Activated CD8-positive, alpha-beta T cell treated with anti-CD3 and anti-CD28 coated beads for 36 hours (primary cell): Measurements from ENCODE around the gene TCF19. TPM values are rescaled to one million over a fixed set of nuclear protein-coding genes. Genes with fewer than 3 reads are reported as not detected.
A peak's percentile ranks its signal among the peaks of the same experiment; 100 is the strongest.

Source experiments
- ATAC-seq: fragments of 200-7000 bp; cut with Tn5 transposase; one replicate; pipeline ENCODE4 v1.10.0; 2021; ENCODE audit warnings: mild to moderate bottlenecking, moderate library complexity
- CTCF ChIA-PET: fragments of 350-600 bp; sonication (Branson Sonifier 250); formaldehyde crosslinking; loops from one replicate; lab custom pipeline; 2021; ENCODE audit warnings: antibody characterized with exemption; lab: Charles Lee
- POLR2A ChIA-PET: fragments of 350-600 bp; sonication (Branson Sonifier 250); formaldehyde crosslinking; loops from one replicate; lab custom pipeline; 2021; ENCODE audit warnings: antibody characterized with exemption; lab: Charles Lee
- DNase-seq: peaks from one replicate; pipeline ENCODE4 v3.0.0-alpha.2; 2020
- H3K27ac Mint-ChIP-seq: one replicate; pipeline ENCODE4 v1.8.0; 2021; ENCODE audit warnings: mild to moderate bottlenecking, mixed read lengths
- H3K27me3 Mint-ChIP-seq: one replicate; pipeline ENCODE4 v1.8.0; 2021; ENCODE audit warnings: mixed read lengths
- H3K36me3 Mint-ChIP-seq: one replicate; pipeline ENCODE4 v1.8.0; 2021; ENCODE audit warnings: low read depth, mixed read lengths
- H3K4me1 Mint-ChIP-seq: one replicate; pipeline ENCODE4 v1.8.0; 2021; ENCODE audit warnings: low read depth, mixed read lengths
- H3K4me3 Mint-ChIP-seq: one replicate; pipeline ENCODE4 v1.8.0; 2021; ENCODE audit warnings: mild to moderate bottlenecking, moderate library complexity, mixed read lengths
- H3K9me3 Mint-ChIP-seq: one replicate; pipeline ENCODE4 v1.8.0; 2021; ENCODE audit warnings: mixed read lengths
- CTCF ChIP-seq: fragments of 200-600 bp; IDR thresholded peaks from one replicate; pipeline ENCODE4 v1.8.0; 2022; ENCODE audit warnings: antibody characterized with exemption, mild to moderate bottlenecking
- intact Hi-C: fragments of 100-400 bp; cut with micrococcal nuclease; formaldehyde crosslinking; loops from one replicate; pipeline ENCODE4 v1.10.0; 2022
- total RNA-seq, 2 experiments: library from RNA; stranded (reverse); gene quantifications; one replicate each; pipeline ENCODE4 v1.2.3, GENCODE V29; 2021

TCF19 gene
- total RNA-seq, 2 experiments from 2014 or later, result 91.9 to 92.9 TPM

GRCh38 chr6:31204751-31205145 lies 46.4 kb downstream of the TCF19 start:
- ATAC-seq, result no peak
- CTCF ChIA-PET, result interaction anchor here (1.2 to 3.0 kb wide), 2 partner anchors 9 to 161 kb away, joined by 3 to 20 read pairs; no protein-coding TSS in a partner anchor
- DNase-seq, result no peak
- peaks cover 16% of the 10 kb centered on the region for H3K36me3 Mint-ChIP-seq
- H3K4me1 Mint-ChIP-seq, result peaks cover 48% of the 10 kb centered on the region
- H3K27ac Mint-ChIP-seq, result peak overlapping the region; percentile 97
- peak overlapping the region; percentile 85 for H3K4me3 Mint-ChIP-seq
- intact Hi-C loops, result loop anchor here (5.0 kb wide), 1 partner anchor 148 kb away; no protein-coding TSS in a partner anchor
- H3K9me3 Mint-ChIP-seq, result peaks cover 8% of the 10 kb centered on the region
- TF ChIP-seq CTCF, result no peak
- POLR2A ChIA-PET, result interaction anchor here (0.6 to 2.5 kb wide), 2 partner anchors 64 to 268 kb away, joined by 3 to 6 read pairs; no protein-coding TSS in a partner anchor
- no peaks in the 10 kb centered on the region for H3K27me3 Mint-ChIP-seq

GRCh38 chr6:31205638-31206037 lies 47.2 kb downstream of the TCF19 start:
- peaks cover 5% of the 10 kb centered on the region for H3K9me3 Mint-ChIP-seq
- CTCF ChIA-PET, result interaction anchor here (1.2 kb wide), 1 partner anchor 8 kb away, joined by 3 read pairs; no protein-coding TSS in a partner anchor

GRCh38 chr6:31208506-31208905 lies 50.1 kb downstream of the TCF19 start:
- CTCF ChIA-PET, result interaction anchor here (1.1 kb wide), 1 partner anchor 57 kb away, joined by 3 read pairs; no protein-coding TSS in a partner anchor
- DNase-seq, result no peak
- Mint-ChIP-seq H3K4me3 (no peak overlapping the region), H3K9me3 (no peaks in the 10 kb centered on the region), H3K27ac (no peak overlapping the region), H3K27me3 (no peaks in the 10 kb centered on the region), H3K4me1 (peaks cover 19% of the 10 kb centered on the region), H3K36me3 (no peaks in the 10 kb centered on the region)
- POLR2A ChIA-PET, result no interaction called here
- ATAC-seq, result no peak
- intact Hi-C loops, result no loop called here
- no peak for TF ChIP-seq CTCF

More at GRCh38 chr6:31205638-31206037, 47.2 kb downstream of the TCF19 start:
- Mint-ChIP-seq H3K36me3 (peaks cover 10% of the 10 kb centered on the region), H3K4me1 (peaks cover 41% of the 10 kb centered on the region), H3K27ac (peak overlapping the region; percentile 49), H3K27me3 (no peaks in the 10 kb centered on the region), H3K4me3 (peak overlapping the region; percentile 34)
- ATAC-seq (no peak), DNase-seq (no peak)
- TF ChIP-seq CTCF, result no peak
- POLR2A ChIA-PET, result interaction anchor here (2.5 kb wide), 1 partner anchor 64 kb away, joined by 6 read pairs; no protein-coding TSS in a partner anchor
- intact Hi-C loops, result no loop called here

- H3K9me3 Mint-ChIP-seq, result no peaks in the 10 kb centered on the region
- DNase-seq (no peak), ATAC-seq (no peak)
- H3K4me3 Mint-ChIP-seq, result no peak overlapping the region
- H3K27me3 Mint-ChIP-seq, result no peaks in the 10 kb centered on the region
- H3K4me1 Mint-ChIP-seq, result peaks cover 15% of the 10 kb centered on the region
- TF ChIP-seq CTCF, result no peak
- POLR2A ChIA-PET, result no interaction called here
- no peaks in the 10 kb centered on the region for H3K36me3 Mint-ChIP-seq
- CTCF ChIA-PET, result interaction anchor here (1.1 kb wide), 1 partner anchor 56 kb away, joined by 3 read pairs; no protein-coding TSS in a partner anchor
- H3K27ac Mint-ChIP-seq, result no peak overlapping the region
- intact Hi-C loops, result no loop called here
These were observed 50.7 kb downstream of the TCF19 start for GRCh38 chr6:31209137-31209536.

- no peak overlapping the region for H3K27ac Mint-ChIP-seq
- POLR2A ChIA-PET, result interaction anchor here (0.6 kb wide), 2 partner anchors 98 to 155 kb away, joined by 3 to 4 read pairs; no protein-coding TSS in a partner anchor
- peaks cover 9% of the 10 kb centered on the region for H3K4me1 Mint-ChIP-seq
- no peak for TF ChIP-seq CTCF
- H3K9me3 Mint-ChIP-seq, result no peaks in the 10 kb centered on the region
- H3K27me3 Mint-ChIP-seq, result no peaks in the 10 kb centered on the region
- H3K4me3 Mint-ChIP-seq, result no peak overlapping the region
- H3K36me3 Mint-ChIP-seq, result no peaks in the 10 kb centered on the region
- ATAC-seq (no peak), DNase-seq (no peak)
- intact Hi-C loops, result no loop called here
- CTCF ChIA-PET, result interaction anchor here (1.0 to 1.9 kb wide), 2 partner anchors 81 to 156 kb away, joined by 5 to 6 read pairs; no protein-coding TSS in a partner anchor
These were observed 51.7 kb downstream of the TCF19 start for GRCh38 chr6:31210123-31210522.
